ENCODE data around the gene TMEM237.
"Not testable (repeated sequence)": the region's sequence is repeated elsewhere in the genome, so short reads cannot be mapped to it uniquely, and the experiment has no call there.

TMEM237 gene

GRCh38 chr2:201643216-201643890 lies at the start of gene TMEM237:
TMEM237 (minus strand) TSS chr2:201643503; CDS start chr2:201643400, 103 bp downstream.
- DNase-seq = peak; percentile 70

- no peak for DNase-seq
Measured at GRCh38 chr2:201685156-201685555, 41.9 kb upstream of the TMEM237 start.

GRCh38 chr2:201680743-201681142 lies 37.4 kb upstream of the TMEM237 start:
- DNase-seq = peak; percentile 68

GRCh38 chr2:201678401-201678800 lies 35.1 kb upstream of the TMEM237 start:
- no peak for DNase-seq

GRCh38 chr2:201675454-201675853 lies 32.2 kb upstream of the TMEM237 start:
- no peak for DNase-seq

- DNase-seq = no peak
Measured at GRCh38 chr2:201674794-201675193, 31.5 kb upstream of the TMEM237 start.

GRCh38 chr2:201674298-201674697 lies 31.0 kb upstream of the TMEM237 start:
- no peak for DNase-seq

- DNase-seq = no peak
Measured at GRCh38 chr2:201673546-201673945, 30.2 kb upstream of the TMEM237 start.

GRCh38 chr2:201671205-201671604 lies 27.9 kb upstream of the TMEM237 start:
- not testable (repeated sequence) for DNase-seq

- DNase-seq = no peak
Measured at GRCh38 chr2:201669865-201670264, 26.6 kb upstream of the TMEM237 start.

GRCh38 chr2:201668402-201668910 lies 25.2 kb upstream of the TMEM237 start:
- peak; percentile 27 for DNase-seq

- DNase-seq = no peak
Measured at GRCh38 chr2:201664334-201664733, 21.0 kb upstream of the TMEM237 start.

GRCh38 chr2:201661366-201661765 lies 18.1 kb upstream of the TMEM237 start:
- no peak for DNase-seq

- no peak for DNase-seq
Measured at GRCh38 chr2:201660293-201660895, 17.1 kb upstream of the TMEM237 start.

GRCh38 chr2:201656740-201657139 lies 13.4 kb upstream of the TMEM237 start:
- DNase-seq = no peak

GRCh38 chr2:201656102-201656501 lies 12.8 kb upstream of the TMEM237 start:
- DNase-seq = no peak

GRCh38 chr2:201654616-201655384 lies 11.5 kb upstream of the TMEM237 start:
- no peak for DNase-seq

GRCh38 chr2:201653221-201653620 lies 9.9 kb upstream of the TMEM237 start:
- no peak for DNase-seq

GRCh38 chr2:201649442-201649841 lies 6.1 kb upstream of the TMEM237 start:
- DNase-seq = peak; percentile 41

- DNase-seq = no peak
Measured at GRCh38 chr2:201647431-201647830, 4.1 kb upstream of the TMEM237 start.

- no peak for DNase-seq
Measured at GRCh38 chr2:201644001-201644400, 698 bp upstream of the TMEM237 start.

- peak; percentile 91 for DNase-seq
Measured at GRCh38 chr2:201642579-201643215, 606 bp downstream of the TMEM237 start.

GRCh38 chr2:201642086-201642578 lies 1.2 kb downstream of the TMEM237 start:
- peak; percentile 91 for DNase-seq
